HCT116 (cell line): Measurements from ENCODE around the gene PACS2.

Experiments used
- CTCF ChIP-seq, 3 experiments: fragments of 200-600 bp in 1 of 3; sonication (generic) in 1 of 3; IDR thresholded peaks in 2 of 3; conservative IDR thresholded peaks in 1 of 3; 2 replicates each; pipeline ENCODE4 v1.5.1; 2012 to 2017; ENCODE audit warnings: low read depth in 2 of 3, low read length in 2 of 3, antibody characterized with exemption in 1 of 3, borderline replicate concordance in 1 of 3, control low read depth in 1 of 3, mild to moderate bottlenecking in 1 of 3, mixed read lengths in 1 of 3, mixed run types in 1 of 3, moderate library complexity in 1 of 3; ENCODE audit not compliant: insufficient read depth in 1 of 3
- MAX ChIP-seq: IDR thresholded peaks from 2 replicates; pipeline ENCODE4 v1.6.1; 2012

- TF ChIP-seq CTCF (IDR thresholded peaks at IDR 0.05 in 2 of 3, conservative IDR thresholded peaks at IDR 0.05 in 1 of 3; ENCODE audit: borderline replicate concordance in 1 of 3, insufficient read depth in 1 of 3, low read depth in 2 of 3, low read length in 2 of 3), result no peak
- no peak for TF ChIP-seq MAX
These were observed 77.9 kb downstream of the PACS2 start for GRCh38 chr14:105392131-105393090.
